ENCODE measurements around the gene FGD6. TPM values are rescaled to one million over a fixed set of nuclear protein-coding genes. Genes with fewer than 3 reads are reported as not detected.

The FGD6 gene
- total RNA-seq, 4 donors from 2014 or later: 25.8 to 46.5 (median 36.3) TPM

GRCh38 chr12:95130096-95130495, 87.2 kb downstream of the FGD6 start:
- no peak overlapping the region for H3K27ac ChIP-seq
- no peak for ATAC-seq
- peaks cover 0 to 12% (median 0%) of the 10 kb centered on the region in 3 donors for H3K4me1 ChIP-seq
- WGBS, 2 donors (ENCODE audit: low coverage in 1 of 2): 86 to 92% methylated on average over 1 of the region's 1 CpG
- peaks cover 0 to 28% of the 10 kb centered on the region in 2 donors for H3K36me3 ChIP-seq
- no peak overlapping the region for H3K4me3 ChIP-seq
- H3K9me3 ChIP-seq: no peaks in the 10 kb centered on the region
- TF ChIP-seq EP300 (IDR thresholded peaks at IDR 0.05) (no peak), POLR2AphosphoS5 (IDR thresholded peaks at IDR 0.05) (no peak), CTCF (IDR thresholded peaks at IDR 0.05) (no peak), POLR2A (IDR thresholded peaks at IDR 0.05) (no peak)
- H3K27me3 ChIP-seq: no peaks in the 10 kb centered on the region

- TF ChIP-seq CTCF (IDR thresholded peaks at IDR 0.05) (no peak), EP300 (IDR thresholded peaks at IDR 0.05) (no peak), POLR2AphosphoS5 (IDR thresholded peaks at IDR 0.05) (no peak), POLR2A (IDR thresholded peaks at IDR 0.05) (no peak)
- H3K27ac ChIP-seq: no peak overlapping the region
- no peaks in the 10 kb centered on the region for H3K9me3 ChIP-seq
- no peak for ATAC-seq
- peaks cover 0 to 20% of the 10 kb centered on the region in 2 donors for H3K36me3 ChIP-seq
- peaks cover 0 to 22% (median 0%) of the 10 kb centered on the region in 3 donors for H3K4me1 ChIP-seq
- no peaks in the 10 kb centered on the region for H3K27me3 ChIP-seq
- 78 to 95% methylated on average over 1 to 2 of the region's 2 CpGs for WGBS, 2 donors (ENCODE audit: low coverage in 1 of 2)
- no peak overlapping the region for H3K4me3 ChIP-seq
Measured at GRCh38 chr12:95129115-95129514, 88.2 kb downstream of the FGD6 start.

GRCh38 chr12:95126736-95127135, 90.5 kb downstream of the FGD6 start:
- Histone ChIP-seq H3K27me3 (no peaks in the 10 kb centered on the region), H3K9me3 (no peaks in the 10 kb centered on the region), H3K4me1 (peaks cover 0 to 18% (median 0%) of the 10 kb centered on the region in 3 donors), H3K27ac (no peak overlapping the region), H3K4me3 (no peak overlapping the region), H3K36me3 (peaks cover 0 to 14% of the 10 kb centered on the region in 2 donors)
- TF ChIP-seq EP300 (IDR thresholded peaks at IDR 0.05) (no peak), POLR2AphosphoS5 (IDR thresholded peaks at IDR 0.05) (no peak), POLR2A (IDR thresholded peaks at IDR 0.05) (no peak), CTCF (IDR thresholded peaks at IDR 0.05) (no peak)
- ATAC-seq: no peak
- WGBS, 2 donors (ENCODE audit: low coverage in 1 of 2): 78 to 96% methylated on average over 2 to 3 of the region's 3 CpGs

- 88 to 100% methylated on average over 1 to 2 of the region's 2 CpGs for WGBS, 2 donors (ENCODE audit: low coverage in 1 of 2)
- H3K4me3 ChIP-seq: no peak overlapping the region
- no peaks in the 10 kb centered on the region for H3K27me3 ChIP-seq
- no peak for ATAC-seq
- H3K4me1 ChIP-seq: peaks cover 0 to 16% (median 0%) of the 10 kb centered on the region in 3 donors
- TF ChIP-seq CTCF (IDR thresholded peaks at IDR 0.05): no peak
- TF ChIP-seq EP300 (IDR thresholded peaks at IDR 0.05): no peak
- no peak for TF ChIP-seq POLR2A (IDR thresholded peaks at IDR 0.05)
- TF ChIP-seq POLR2AphosphoS5 (IDR thresholded peaks at IDR 0.05): no peak
- H3K9me3 ChIP-seq: no peaks in the 10 kb centered on the region
- no peak overlapping the region for H3K27ac ChIP-seq
- H3K36me3 ChIP-seq: peaks cover 0 to 14% of the 10 kb centered on the region in 2 donors
Measured at GRCh38 chr12:95126076-95126475, 91.2 kb downstream of the FGD6 start.

GRCh38 chr12:95124106-95124505, 93.2 kb downstream of the FGD6 start:
- Histone ChIP-seq H3K9me3 (no peaks in the 10 kb centered on the region), H3K27ac (peak overlapping the region; percentile 52 to 78 (median 70))
- TF ChIP-seq POLR2A (IDR thresholded peaks at IDR 0.05): no peak
- peak; percentile 46 for TF ChIP-seq POLR2AphosphoS5 (IDR thresholded peaks at IDR 0.05)
- no peak for TF ChIP-seq CTCF (IDR thresholded peaks at IDR 0.05)

More at GRCh38 chr12:95124106-95124505, 93.2 kb downstream of the FGD6 start:
- no peaks in the 10 kb centered on the region for H3K27me3 ChIP-seq
- peaks cover 0 to 13% of the 10 kb centered on the region in 2 donors for H3K36me3 ChIP-seq
- peaks cover 0 to 16% (median under 1%) of the 10 kb centered on the region in 3 donors for H3K4me1 ChIP-seq
- 50 to 55% methylated on average over 2 to 5 of the region's 7 CpGs for WGBS, 2 donors (ENCODE audit: low coverage in 1 of 2)
- H3K4me3 ChIP-seq: no peak overlapping the region
- peak; percentile 73 for ATAC-seq

Measured in gastroesophageal sphincter (tissue), 4 donors.